ENCODE results near the gene ACCSL.

Gene ACCSL

DNA sequence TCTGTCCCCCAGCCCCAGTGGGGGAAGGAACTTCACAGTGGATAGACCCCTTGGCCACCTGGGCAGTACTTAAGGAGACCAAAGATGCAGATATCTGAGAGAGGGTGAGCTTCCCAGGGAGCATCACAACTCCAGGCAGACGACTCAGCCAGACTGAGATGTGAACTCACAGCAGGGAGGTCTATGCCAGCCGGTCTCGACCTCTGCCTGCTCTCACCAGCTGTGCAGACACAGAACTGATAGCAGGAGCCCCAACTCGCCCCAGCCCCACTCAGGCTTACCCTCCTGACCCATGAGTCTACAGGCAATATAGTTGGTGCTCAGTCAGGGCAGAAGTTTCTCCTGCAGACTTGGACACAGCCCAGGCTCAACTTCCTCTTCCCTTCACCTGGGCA lies 29.7 kb upstream of the ACCSL start:
- no peak for DNase-seq (ENCODE audit: low spot score)

DNA sequence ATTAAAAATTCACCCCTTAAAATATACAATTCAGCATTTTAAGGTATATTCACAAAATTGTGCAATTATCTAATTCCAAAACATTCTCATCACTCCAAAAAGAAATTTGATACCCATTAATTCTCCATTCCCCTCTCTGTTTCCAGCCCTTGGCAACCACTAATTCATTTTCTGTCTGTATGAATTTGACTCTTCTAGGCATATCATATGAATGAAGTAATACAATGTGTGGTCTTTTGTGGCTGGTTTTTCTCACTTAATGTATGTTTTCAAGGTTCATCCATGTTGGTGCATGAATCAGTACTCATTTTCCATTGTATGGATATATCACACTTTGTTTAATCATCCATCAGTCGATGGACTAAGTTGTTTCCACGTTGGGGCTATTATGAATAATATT lies 29.0 kb upstream of the ACCSL start:
- DNase-seq (ENCODE audit: low spot score), result no peak

DNA sequence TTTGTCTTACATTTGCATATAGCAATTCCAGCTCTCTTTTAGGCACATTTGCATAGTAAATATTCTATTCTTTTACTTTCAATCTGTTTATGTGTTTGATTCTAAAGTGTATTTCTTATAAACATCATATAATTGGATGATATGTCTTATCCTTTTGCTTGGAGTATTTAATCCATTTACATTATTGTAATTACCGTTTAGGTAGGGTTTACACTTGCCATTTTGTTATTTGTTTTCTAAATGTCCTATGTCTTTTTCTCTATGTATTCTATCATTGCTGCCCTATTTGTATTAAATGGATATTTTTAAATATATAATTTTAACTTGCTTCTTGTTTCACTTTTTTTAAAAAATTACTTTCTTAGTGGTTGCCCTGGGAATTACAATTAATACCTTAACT lies 22.8 kb upstream of the ACCSL start:
- no peak for DNase-seq (ENCODE audit: low spot score)

DNA sequence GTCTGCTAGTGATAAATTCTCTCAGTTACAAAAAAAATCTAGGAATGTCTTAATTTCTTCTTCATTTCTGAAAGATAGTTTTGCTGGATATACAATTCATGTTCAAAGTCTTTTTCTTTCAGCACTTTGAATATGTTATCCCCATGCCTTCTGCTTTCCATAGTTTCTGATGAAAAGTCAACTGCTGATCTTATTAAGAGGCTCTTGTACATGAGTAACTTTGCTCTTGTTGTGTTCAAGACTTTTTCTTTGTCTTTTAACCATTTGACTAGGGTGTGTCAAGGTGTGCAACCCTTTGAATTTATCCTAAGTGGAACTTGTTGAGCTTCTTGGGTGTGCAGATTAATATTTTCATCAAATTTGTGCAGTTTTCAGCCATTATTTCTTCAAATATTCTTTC lies 22.1 kb upstream of the ACCSL start:
- no peak for DNase-seq (ENCODE audit: low spot score)

DNA sequence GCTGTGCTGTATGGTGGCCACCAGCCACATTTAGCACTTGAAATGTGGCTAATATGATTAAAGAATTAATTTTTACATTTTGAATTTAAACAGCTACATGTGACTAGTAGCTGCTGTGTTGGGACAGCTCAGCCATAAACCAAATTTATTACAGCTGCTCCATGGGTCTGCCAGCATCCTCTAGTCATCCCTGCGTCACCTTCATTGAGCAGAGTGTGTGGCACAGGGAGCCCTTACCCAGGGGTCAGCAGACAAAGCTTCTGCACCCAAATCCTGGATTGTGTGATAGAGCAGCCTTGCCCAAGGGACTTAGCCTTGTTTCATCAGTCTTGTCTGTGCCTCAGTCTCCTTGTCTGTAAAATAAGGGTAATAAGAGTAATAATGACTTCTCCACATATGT lies 19.4 kb upstream of the ACCSL start:
- no peak for DNase-seq (ENCODE audit: low spot score)

DNA sequence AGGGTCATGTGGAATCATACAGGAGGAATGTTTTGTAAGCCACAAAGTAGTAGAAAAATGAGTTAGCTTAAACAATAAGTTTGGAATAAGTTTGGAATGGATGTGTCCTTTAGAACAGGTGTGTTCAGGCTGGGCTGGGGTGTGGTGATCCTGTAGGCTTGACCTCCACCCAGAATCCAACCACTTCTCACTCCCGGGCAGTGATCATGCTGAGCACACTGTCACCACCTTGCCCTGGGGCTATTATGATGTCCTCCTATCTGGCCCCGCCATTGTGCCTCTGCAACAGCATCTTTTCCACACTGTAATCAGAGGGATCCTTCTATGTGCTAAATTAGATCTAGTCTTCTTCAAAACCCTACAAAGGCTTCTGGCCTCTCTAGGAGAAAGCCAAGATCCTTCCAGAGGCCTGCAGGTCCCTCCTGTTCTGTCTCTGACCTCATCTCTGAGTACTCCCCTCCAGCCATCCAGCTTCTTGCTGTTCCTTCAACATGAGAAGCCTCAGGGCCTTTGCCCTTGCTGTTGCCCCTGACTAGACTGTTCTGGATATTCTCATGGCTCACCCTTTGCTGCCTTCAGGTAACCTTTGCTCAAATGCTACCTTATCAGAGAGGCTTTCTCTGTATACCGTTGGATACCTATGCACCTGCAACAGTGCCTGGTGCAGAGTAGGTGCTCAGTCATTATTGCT lies 18.8 kb upstream of the ACCSL start:
- DNase-seq (ENCODE audit: low spot score), result no peak

DNA sequence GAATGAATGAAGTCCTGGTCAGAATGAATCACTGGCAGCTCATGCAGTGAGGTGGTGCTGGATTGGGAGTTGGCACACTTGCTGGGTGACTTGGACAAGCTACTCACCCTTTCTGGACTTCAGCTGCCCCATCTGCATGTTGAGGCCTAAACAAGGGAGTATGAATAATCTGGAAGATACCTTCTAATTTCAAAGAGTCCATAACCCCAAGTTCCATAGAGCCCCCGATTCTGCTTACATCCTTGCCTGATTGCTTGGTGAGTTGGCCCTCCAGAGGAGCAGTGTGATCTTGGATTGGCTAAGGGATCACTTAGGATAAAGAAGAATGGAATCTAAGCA lies 18.3 kb upstream of the ACCSL start:
- DNase-seq (ENCODE audit: low spot score), result no peak

DNA sequence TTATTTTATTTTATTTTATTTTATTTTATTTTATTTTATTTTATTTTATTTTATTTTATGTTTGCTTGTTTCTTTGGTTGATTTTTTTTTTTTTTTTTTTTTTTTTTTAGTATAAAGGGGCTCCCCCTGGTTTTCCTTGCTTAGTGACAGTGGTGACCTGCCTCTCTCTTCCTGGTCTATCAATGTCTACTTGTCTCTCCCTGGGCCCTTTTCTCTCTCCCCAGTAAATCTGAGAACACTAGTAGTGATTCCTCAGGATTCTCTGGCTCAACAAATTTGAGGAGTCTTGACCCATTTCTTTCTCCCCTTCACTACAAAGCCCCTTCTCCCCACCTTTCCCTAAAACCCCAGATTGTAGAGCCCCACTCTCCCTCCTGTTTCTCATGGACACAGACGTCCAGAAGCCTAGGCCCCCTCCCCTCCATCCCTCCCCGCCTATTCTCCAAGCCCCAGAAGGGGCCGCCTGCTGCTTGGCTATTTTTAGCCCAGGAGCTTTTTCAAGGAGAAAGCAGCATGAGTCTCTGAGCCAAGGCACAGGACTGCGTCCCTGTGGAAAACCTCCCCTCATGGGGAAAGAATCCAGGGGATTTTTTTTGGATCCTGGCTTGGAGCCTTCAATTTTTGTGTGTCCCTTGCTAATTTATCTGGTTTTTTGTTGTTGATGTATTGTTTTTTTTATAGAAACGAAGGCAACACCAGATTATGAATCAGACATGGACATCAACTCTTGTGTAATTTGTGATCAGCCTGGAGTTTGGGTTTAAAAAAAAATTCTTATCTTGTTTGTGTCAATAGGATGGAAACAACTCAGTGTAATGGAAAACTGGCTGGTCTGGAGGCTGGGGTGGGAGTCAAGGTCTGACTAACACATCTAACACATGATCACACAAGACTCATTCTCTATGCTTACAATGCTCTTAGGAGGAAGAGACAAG lies 17.5 kb upstream of the ACCSL start:
- DNase-seq (ENCODE audit: low spot score), result no peak

DNA sequence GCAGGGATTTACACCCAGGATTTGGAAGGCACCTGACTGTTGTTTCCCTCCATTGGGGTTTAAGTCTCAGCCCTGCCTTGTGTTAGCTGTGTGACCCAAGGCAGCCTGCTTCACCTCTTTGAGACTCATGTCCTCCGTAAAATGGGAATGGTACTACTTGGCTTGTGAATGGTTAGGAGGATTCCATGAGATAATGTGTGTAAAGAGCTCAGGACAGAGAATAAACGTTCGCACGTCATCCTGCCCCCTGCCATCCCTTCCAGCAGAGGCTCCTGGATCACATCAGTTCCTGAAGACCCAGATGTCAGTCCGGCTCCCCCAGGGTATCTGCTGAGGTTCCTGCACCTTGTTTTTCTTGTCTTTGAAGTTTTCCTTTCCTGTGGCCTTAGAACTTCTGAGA lies 16.8 kb upstream of the ACCSL start:
- DNase-seq (ENCODE audit: low spot score), result no peak

DNA sequence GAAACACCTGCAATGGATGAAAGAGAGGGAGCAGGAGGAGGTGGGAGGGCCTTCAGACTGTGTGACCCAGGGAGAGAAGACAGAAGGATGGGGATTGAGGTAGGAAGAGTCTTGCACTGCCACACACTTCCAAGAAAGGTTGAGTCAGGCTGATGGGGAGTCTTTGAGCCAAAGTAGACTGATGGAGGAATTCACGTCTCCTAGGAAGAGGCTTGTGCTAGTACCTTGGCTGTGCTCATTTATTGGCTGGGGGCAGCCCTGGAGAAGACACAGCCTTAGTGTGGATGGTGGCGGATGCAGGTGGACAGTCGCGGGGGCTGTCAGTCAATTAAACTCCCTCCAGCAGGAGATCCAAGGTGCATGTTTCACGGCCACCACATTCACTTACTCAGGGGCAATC lies 16.2 kb upstream of the ACCSL start:
- no peak for DNase-seq (ENCODE audit: low spot score)

DNA sequence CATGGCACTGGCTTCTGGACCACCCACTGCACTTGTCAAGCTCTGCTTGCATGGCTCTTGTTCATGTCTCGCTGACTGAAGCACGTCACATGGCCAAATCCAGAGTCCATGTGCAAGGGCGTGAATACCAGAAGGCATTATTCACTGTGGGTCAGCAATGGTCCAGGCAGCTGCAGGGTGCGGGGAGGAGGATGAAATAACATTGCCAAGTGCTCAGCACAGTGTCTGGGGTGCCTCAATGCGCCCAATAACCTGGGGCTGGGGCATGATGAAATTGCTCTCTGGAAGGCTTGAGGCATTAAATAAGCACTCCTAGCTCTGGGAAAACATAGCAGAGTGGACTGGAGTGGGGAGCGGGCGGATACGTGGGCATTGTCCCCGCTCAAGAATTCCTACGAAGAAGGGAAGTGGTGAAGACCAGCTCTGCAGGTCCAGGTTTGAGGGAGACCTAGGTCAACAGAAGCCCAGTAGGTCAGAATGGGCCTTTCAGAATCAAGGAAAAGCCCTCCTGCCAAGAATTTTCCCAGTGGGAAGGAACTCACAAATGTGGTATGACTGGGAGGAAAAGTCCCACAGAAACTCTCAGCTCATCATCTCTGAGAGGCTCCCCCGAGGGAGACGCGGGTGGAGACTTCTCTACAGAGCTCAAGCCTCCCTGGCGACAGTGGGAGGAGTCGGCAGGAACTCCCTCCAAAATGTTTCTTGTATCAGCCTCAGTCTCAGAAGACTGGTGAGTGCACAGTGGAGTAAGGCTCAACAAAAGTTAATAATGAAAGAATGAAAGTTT lies 15.3 kb upstream of the ACCSL start:
- DNase-seq (ENCODE audit: low spot score), result no peak

DNA sequence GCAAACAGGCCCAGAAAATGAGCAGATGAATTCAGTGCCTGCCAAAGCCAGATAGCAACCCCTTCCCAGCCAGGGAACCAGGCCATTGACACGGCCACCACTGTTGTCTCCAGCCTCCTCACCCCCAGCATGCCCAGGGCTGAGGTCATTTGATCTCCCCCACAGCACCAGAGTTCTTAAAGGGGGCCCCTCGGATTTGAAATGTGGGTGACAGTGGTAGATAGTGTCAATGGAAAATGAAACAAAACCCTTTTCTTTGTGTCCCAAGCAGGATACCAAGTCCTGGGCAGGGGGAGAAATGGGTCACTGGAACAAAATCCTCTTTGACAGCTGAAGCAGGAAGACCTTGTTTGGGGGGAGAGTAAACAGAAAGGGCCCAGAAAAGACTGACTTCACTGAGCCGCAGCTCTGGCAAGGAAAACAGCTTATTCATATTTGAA lies 14.3 kb upstream of the ACCSL start:
- no peak for DNase-seq (ENCODE audit: low spot score)

DNA sequence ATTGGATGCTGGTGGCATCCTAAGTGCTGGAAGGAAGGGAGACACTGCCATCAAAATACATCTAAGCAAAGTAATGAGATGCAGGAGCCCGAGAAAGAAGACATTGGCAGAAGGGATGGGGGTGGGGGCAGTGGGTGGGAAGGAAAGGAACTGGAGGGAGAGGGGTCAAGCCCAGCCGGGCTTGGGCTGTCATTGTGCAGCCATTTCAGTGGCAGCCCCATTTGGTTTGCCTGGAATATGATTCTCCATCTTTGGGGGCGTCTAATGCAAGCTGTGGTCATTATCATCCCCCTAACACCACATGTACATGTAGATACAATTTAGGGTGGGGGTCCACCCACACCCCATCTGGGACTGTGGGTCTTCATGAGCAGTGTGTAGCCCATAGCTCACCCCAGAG lies 13.9 kb upstream of the ACCSL start:
- no peak for DNase-seq (ENCODE audit: low spot score)

DNA sequence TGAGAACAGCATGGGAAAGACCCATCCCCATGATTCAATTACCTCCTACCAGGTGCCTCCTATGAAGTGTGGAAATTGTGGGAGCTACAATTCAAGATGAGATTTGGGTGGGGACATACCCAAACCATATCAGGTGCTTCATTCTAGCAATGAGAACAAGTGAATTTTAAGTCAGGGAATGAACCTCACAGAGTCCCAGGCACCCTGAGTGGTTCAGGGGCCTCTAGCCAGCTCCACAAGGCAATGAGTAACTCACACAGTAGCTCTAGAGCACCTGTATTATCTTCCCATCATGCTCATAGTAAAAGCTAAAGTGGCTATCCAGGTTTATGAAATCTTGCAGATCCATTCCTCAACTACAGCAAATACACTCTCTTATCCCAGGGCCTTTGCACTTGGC lies 13.1 kb upstream of the ACCSL start:
- DNase-seq (ENCODE audit: low spot score), result no peak

DNA sequence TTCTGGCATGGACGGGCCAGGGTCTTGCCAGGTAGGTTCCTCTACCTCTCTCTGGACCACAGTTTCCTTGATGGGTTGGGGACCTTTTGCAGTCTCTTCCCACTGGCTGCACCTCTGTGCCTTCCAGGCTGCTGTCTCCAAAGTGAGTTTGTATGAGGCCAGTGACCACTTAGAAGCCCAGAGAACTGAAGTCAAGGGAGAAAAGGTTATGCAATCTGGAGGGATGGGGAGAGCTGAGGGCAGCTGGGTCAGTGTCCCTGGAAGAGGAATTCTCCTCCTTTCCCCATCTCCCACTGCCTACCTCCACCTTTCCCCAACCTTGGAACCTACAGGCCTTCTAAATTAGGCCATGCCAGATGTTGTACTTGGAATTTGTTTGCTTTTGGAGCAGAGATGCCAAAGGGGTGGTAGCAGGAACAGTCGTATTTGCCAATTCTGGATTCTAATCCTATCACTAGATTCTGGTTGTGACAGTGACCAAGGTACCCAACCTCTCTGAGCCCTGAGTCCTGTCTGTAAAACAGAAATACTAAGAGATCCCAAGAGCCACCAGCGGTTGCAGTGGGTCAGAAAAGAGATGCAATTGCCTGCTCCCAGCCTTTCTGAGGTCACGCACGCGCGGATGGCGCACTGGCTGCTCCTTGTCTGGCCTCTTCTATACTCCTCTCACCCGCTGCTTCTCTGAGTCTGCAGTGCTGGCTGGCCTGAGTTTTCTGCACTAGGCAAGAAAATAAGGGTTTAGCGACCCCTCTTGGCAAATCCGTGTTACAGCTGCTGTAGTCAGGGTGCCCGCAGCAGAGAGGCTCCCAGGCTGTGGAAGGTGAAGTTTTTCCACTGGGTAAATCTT lies 10.7 kb upstream of the ACCSL start:
- no peak for DNase-seq (ENCODE audit: low spot score)

DNA sequence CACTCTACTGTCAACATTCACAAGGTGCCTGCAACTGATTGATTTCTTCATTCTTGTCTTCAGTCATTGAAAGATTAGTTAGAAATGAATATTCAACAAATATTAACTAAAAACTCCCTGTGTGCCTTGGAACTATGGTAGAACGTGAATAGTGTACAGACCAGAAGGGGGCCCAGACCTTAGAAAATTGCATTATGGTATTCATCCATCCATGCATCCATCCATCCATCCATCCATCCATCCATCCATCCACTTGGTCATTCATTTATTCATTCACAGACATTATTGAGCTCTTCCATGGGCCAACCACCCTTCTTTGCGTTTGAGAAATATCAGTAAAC lies 10.2 kb upstream of the ACCSL start:
- no peak for DNase-seq (ENCODE audit: low spot score)

DNA sequence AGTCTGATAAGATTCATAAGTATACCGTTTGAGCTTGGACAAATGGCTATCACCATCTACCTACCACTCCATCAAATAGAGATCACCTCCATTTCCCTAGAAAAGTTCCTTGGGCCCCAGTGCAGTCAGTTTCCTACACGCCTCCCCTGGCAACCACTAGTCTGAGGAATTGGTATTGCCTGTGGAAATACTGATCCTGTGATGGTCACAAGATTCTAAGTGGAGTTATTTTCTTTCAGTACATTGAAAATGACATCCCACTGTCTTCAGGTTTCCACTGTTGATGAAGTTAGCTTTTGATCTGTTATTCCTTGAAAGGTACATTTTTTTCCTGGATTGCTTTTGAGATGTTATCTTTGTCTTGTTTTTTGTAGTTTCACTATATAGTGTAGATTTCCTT lies 4.6 kb upstream of the ACCSL start:
- no peak for DNase-seq (ENCODE audit: low spot score)

DNA sequence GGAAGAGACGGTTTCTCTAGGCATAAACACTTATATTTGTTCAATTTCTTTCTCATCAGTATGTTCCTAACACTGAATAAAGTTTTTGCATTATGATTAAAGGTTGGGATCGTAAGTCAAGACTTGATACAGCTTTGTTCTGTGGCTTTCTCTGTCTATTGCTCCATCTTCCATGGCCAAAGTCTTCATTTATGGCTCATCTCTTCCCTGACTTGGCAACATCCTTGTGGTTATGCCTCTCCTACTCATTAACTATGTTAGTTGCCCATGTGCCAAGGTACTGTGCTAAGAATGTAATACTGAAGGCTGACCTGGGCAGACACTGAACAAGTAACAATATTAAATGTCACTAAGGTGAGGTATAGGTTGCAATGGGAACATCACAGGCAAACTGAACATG lies 1.6 kb upstream of the ACCSL start:
- DNase-seq (ENCODE audit: low spot score), result no peak

DNA sequence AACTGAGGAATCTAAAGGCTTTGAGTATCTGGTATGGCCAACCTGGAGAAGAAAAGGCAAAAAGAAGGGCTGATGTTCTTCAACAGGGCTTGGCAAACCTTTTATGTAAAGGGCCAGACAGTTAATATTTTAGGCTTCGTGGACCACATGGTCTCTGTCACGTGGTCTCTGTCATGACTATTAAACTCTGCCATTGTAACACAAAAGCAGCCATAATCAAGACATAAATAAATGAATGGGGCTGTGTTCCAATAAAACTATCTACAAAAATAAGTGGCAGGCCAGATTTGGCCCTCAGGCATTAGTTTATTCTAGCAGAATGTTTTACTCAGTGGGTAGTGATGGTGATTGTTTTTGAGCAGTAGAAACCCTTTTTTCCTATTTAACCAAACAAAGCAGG lies 483 bp upstream of the ACCSL start:
- DNase-seq (ENCODE audit: low spot score), result no peak

DNA sequence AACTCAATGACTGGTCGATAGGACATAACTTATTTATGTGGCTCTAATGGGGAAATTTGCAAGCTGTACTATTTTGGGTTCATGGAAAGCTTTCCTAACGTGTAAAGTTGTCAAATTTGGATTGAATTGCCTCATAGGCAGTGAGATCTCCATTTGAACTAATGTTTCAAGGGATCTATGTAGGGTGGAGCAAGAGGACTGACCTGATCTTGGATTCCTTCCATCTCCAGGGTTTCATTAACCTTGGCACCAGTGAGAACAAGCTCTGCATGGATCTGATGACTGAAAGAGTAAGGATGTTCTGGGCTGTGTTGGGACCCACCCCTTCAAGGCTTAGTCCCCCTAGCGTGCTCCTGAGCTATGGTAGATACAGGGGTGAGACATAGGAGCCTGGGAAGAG lies 2.1 kb downstream of the ACCSL start:
- DNase-seq (ENCODE audit: low spot score), result no peak

DNA sequence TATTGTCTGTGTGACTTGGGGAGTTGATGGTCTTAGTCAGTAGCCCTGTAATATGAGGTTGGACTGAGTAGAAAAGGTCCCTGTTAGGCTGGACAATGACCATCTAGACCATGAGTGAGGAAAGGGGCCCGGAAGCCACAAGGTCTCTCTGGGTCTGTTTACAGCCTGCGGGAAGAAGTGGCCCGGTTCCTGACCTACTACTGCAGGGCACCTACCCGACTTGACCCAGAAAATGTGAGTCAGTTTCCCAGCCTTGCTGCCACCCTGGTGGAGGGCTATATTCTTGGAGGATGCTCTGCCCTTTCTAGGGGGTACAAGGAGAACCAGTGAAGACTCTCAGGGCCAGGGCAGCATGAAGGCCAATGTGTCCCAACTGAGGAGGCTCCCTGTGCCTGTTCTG lies 3.4 kb downstream of the ACCSL start:
- no peak for DNase-seq (ENCODE audit: low spot score)

DNA sequence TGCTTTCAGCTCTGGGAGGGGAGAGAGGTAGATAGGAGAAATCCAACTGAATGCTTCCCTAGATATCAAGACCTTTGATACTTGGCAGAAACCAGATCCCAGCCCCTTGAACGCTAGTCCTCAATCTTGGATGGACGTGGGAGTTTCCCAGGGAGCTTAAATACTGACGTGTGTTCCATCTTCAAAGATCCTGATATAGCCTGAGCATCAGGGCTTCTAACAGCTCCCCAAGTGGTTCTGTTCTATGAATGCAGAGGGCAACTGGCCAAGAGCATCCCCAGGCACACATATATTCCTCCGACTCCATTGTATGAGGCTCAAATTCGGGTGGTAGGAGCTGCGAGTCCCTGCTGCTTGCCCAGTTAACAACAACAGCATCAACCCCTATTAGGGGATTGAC lies 9.6 kb downstream of the ACCSL start:
- no peak for DNase-seq (ENCODE audit: low spot score)

Data from CD4-positive, alpha-beta T cell treated with Interleukin-6 at 100 ng/mL for 8 hours (primary cell).